A549 (cell line): Measurements from ENCODE around the gene SPSB4. TPM values are rescaled to one million over a fixed set of nuclear protein-coding genes. Genes with fewer than 3 reads are reported as not detected.
A peak's percentile ranks its signal among the peaks of the same experiment; 100 is the strongest.

ENCODE experiments used
- ATAC-seq, 2 experiments: fragments of 200-7000 bp in 1 of 2; fragments of >200 bp in 1 of 2; cut with Nextera tagmentation in 1 of 2; cut with Tn5 transposase in 1 of 2; 3 replicates each; pipeline versions ENCODE4 v1.8.0 to v1.9.1; 2018 to 2020; ENCODE audit warnings: mild to moderate bottlenecking in 1 of 2, moderate library complexity in 1 of 2
- CTCF ChIA-PET: fragments of 300-600 bp; sonication (Branson Sonifier 250); formaldehyde crosslinking; extraction: SDS; loops from one replicate; lab custom pipeline; 2021; ENCODE audit warnings: antibody characterized with exemption, inconsistent platforms; lab: Yijun Ruan, JAX
- POLR2A ChIA-PET: fragments of 350-600 bp; formaldehyde crosslinking; extraction: SDS; loops from one replicate; lab custom pipeline; 2021; ENCODE audit warnings: antibody characterized with exemption, inconsistent platforms; lab: Yijun Ruan, JAX
- DNase-seq, 2 experiments: peaks; one replicate each; pipeline versions ENCODE4 v3.0.0 to v3.0.0-alpha.2; 2011 to 2016; ENCODE audit warnings: low read depth in 1 of 2, low spot score in 1 of 2
- FAIRE-seq: peaks from 2 replicates; lab custom pipeline; 2011; peaks lifted over from hg19 to GRCh38; lab: Jason Lieb, UNC
- H3K27ac ChIP-seq, 2 experiments: fragments of >200 bp; sonication (Bioruptor Twin); formaldehyde crosslinking; 3 replicates each; pipeline ENCODE4 v1.5.1; 2016 to 2017
- H3K4me1 ChIP-seq: fragments of >200 bp; sonication (Bioruptor Twin); formaldehyde crosslinking; 3 replicates; pipeline ENCODE4 v1.6.1; 2016
- H3K4me2 ChIP-seq: fragments of >200 bp; sonication (Bioruptor Twin); formaldehyde crosslinking; 3 replicates; pipeline ENCODE4 v1.6.1; 2016
- H3K4me3 ChIP-seq: fragments of >200 bp; sonication (Bioruptor Twin); formaldehyde crosslinking; 3 replicates; pipeline ENCODE4 v1.5.1; 2016
- H3K9me3 ChIP-seq: fragments of >200 bp; sonication (Bioruptor Twin); formaldehyde crosslinking; 3 replicates; pipeline ENCODE4 v1.6.1; 2016
- ATOH8 ChIP-seq: fragments of 250-450 bp; sonication (Bioruptor Pico); IDR thresholded peaks from 2 replicates; pipeline ENCODE4 v1.5.0; 2020; ENCODE audit warnings: low read depth, mild to moderate bottlenecking, moderate library complexity
- CBX8 ChIP-seq: fragments of 200-600 bp; sonication (generic); IDR thresholded peaks from 2 replicates; pipeline ENCODE4 v1.6.1; 2016
- CHD2 ChIP-seq: fragments of 150-350 bp; IDR thresholded peaks from 2 replicates; pipeline ENCODE4 v1.6.1; 2014; ENCODE audit warnings: low read length; ENCODE audit not compliant: partially characterized antibody
- CTCF ChIP-seq: fragments of >200 bp; sonication (Bioruptor Twin); formaldehyde crosslinking; IDR thresholded peaks from 3 replicates; pipeline ENCODE4 v1.5.1; 2016
- EHF ChIP-seq: fragments of 250-450 bp; sonication (Bioruptor Pico); IDR thresholded peaks from 2 replicates; pipeline ENCODE4 v1.5.0; 2020; ENCODE audit warnings: mild to moderate bottlenecking
- ELK1 ChIP-seq: fragments of 150-350 bp; IDR thresholded peaks from 2 replicates; pipeline ENCODE4 v1.6.1; 2014; ENCODE audit warnings: low read depth, mild to moderate bottlenecking, low read length
- FOSB ChIP-seq: fragments of 250-450 bp; sonication (Bioruptor Pico); IDR thresholded peaks from 2 replicates; pipeline ENCODE4 v1.5.0; 2020; ENCODE audit warnings: mild to moderate bottlenecking, moderate library complexity
- HEYL ChIP-seq: fragments of 250-450 bp; sonication (Bioruptor Pico); IDR thresholded peaks from 2 replicates; pipeline ENCODE4 v1.8.0; 2021; ENCODE audit warnings: mild to moderate bottlenecking, moderate library complexity
- HMGXB4 ChIP-seq: fragments of 250-450 bp; sonication (Bioruptor Pico); IDR thresholded peaks from 2 replicates; pipeline ENCODE4 v1.5.0; 2021; ENCODE audit warnings: mild to moderate bottlenecking, moderate library complexity, borderline replicate concordance
- HOXA7 ChIP-seq: fragments of 250-450 bp; sonication (Bioruptor Pico); IDR thresholded peaks from 2 replicates; pipeline ENCODE4 v1.5.0; 2020; ENCODE audit warnings: mild to moderate bottlenecking, moderate library complexity
- HOXB13 ChIP-seq: fragments of 250-450 bp; sonication (Bioruptor Pico); IDR thresholded peaks from 2 replicates; pipeline ENCODE4 v1.5.0; 2020; ENCODE audit warnings: low read depth, mild to moderate bottlenecking, moderate library complexity
- HOXB5 ChIP-seq: fragments of 250-450 bp; sonication (Bioruptor Pico); IDR thresholded peaks from 2 replicates; pipeline ENCODE4 v1.5.0; 2020; ENCODE audit warnings: mild to moderate bottlenecking, moderate library complexity
- KDM1A ChIP-seq: fragments of 200-600 bp; sonication (generic); IDR thresholded peaks from 2 replicates; pipeline ENCODE4 v1.6.1; 2016; ENCODE audit warnings: low read depth, mild to moderate bottlenecking
- KDM5A ChIP-seq: fragments of 200-600 bp; sonication (generic); IDR thresholded peaks from 2 replicates; pipeline ENCODE4 v1.6.1; 2016; ENCODE audit warnings: antibody characterized with exemption, mild to moderate bottlenecking
- MAZ ChIP-seq: fragments of 150-350 bp; IDR thresholded peaks from 2 replicates; pipeline ENCODE4 v1.6.1; 2014; ENCODE audit warnings: antibody characterized with exemption, low read depth, low read length, borderline replicate concordance
- MYC ChIP-seq: IDR thresholded peaks from 2 replicates; pipeline ENCODE4 v1.6.1; 2012; ENCODE audit warnings: mild to moderate bottlenecking, inconsistent platforms, low read length, improper control_type of control experiment, borderline replicate concordance
- NR3C1 ChIP-seq: fragments of >200 bp; sonication (Bioruptor Twin); formaldehyde crosslinking; IDR thresholded peaks from 3 replicates; pipeline ENCODE4 v1.6.1; 2017
- POLR2A ChIP-seq: IDR thresholded peaks from 2 replicates; pipeline ENCODE4 v1.6.1; 2012; ENCODE audit warnings: mild to moderate bottlenecking, low read length
- POLR2AphosphoS2 ChIP-seq: conservative IDR thresholded peaks from 2 replicates; pipeline ENCODE4 v1.6.1; 2012; ENCODE audit warnings: low read length, improper control_type of control experiment, inconsistent platforms
- RAD21 ChIP-seq, 2 experiments: fragments of >200 bp in 1 of 2; sonication (Bioruptor Twin) in 1 of 2; formaldehyde crosslinking in 1 of 2; IDR thresholded peaks in 1 of 2; conservative IDR thresholded peaks in 1 of 2; 2 replicates in 1 of 2; 3 replicates in 1 of 2; pipeline ENCODE4 v1.6.1; 2012 to 2018; ENCODE audit warnings: inconsistent platforms in 1 of 2
- RCOR1 ChIP-seq: fragments of 150-350 bp; IDR thresholded peaks from 2 replicates; pipeline ENCODE4 v1.6.1; 2014; ENCODE audit warnings: antibody characterized with exemption, low read length, low read depth
- REST ChIP-seq: fragments of 200-600 bp; sonication (generic); IDR thresholded peaks from 2 replicates; pipeline ENCODE4 v1.6.1; 2016; ENCODE audit warnings: antibody characterized with exemption, mild to moderate bottlenecking, moderate library complexity
- SMC3 ChIP-seq: fragments of >200 bp; sonication (Bioruptor Twin); formaldehyde crosslinking; IDR thresholded peaks from 3 replicates; pipeline ENCODE4 v1.6.1; 2018; ENCODE audit warnings: inconsistent platforms
- ZFP36 ChIP-seq: fragments of 450-650 bp; IDR thresholded peaks from 2 replicates; pipeline ENCODE4 v1.6.1; 2014; ENCODE audit warnings: borderline replicate concordance; ENCODE audit not compliant: partially characterized antibody
- WGBS: methylation state at CpG from one replicate; pipeline ENCODE4 v1.1.6; 2017; ENCODE audit errors: missing lambda C conversion rate; 5-methylcytosine and 5-hydroxymethylcytosine counted together
- polyA plus RNA-seq, 4 experiments: library from polyadenylated mRNA; depleted of rRNA in 3 of 4; stranded (reverse); fragments of >200 nt; fragmentation: RNase III in 1 of 4; extraction: RNeasy Plus Mini Kit Qiagen cat#74134 plus additional on column Dnase treatment in 1 of 4; gene quantifications; 2 replicates in 3 of 4; 3 replicates in 1 of 4; pipeline ENCODE4 v1.2.3, GENCODE V29; 2011 to 2017

Gene SPSB4
- polyA plus RNA-seq, 2 of the 4 experiments (the other 2 are of a cell fraction): 0.03 to 0.04 TPM

- DNase-seq (peak; percentile 41 to 76), FAIRE-seq (peak; percentile 70), ATAC-seq (peak; percentile 78 to 86; a peak in 5 of 6 replicates)
- no peaks in the 10 kb centered on the region for H3K4me1 ChIP-seq
- TF ChIP-seq HOXB5 (CRISPR knock-in tag) (no peak), SMC3 (peak; percentile 61), RAD21 (conservative IDR thresholded peaks at IDR 0.05 in 1 of 2, IDR thresholded peaks at IDR 0.05 in 1 of 2) (peak; percentile 46 to 58; a peak in 4 of 5 replicates), MAZ (no peak), CTCF (peak; percentile 66)
- no peak overlapping the region for H3K4me3 ChIP-seq
- WGBS: 10% methylated on average over 7 of the region's 7 CpGs
- no peaks in the 10 kb centered on the region for H3K9me3 ChIP-seq
- POLR2A ChIA-PET: no interaction called here
- H3K4me2 ChIP-seq: no peak overlapping the region
- no peak overlapping the region for H3K27ac ChIP-seq
- CTCF ChIA-PET: interaction anchor here (0.7 to 2.2 kb wide), 17 partner anchors 8 to 207 kb away, joined by 3 to 11 read pairs (median 3); partner anchors contain the start of genes PXYLP1 and SPSB4
Observed at GRCh38 chr3:141105828-141106628, 54.9 kb downstream of the SPSB4 start.

GRCh38 chr3:141106842-141107241 lies 55.7 kb downstream of the SPSB4 start:
- FAIRE-seq: no peak
- H3K4me3 ChIP-seq: no peak overlapping the region

More at GRCh38 chr3:141106842-141107241, 55.7 kb downstream of the SPSB4 start:
- no peak overlapping the region for H3K27ac ChIP-seq
- 69% methylated on average over 1 of the region's 2 CpGs for WGBS
- TF ChIP-seq CHD2 (no peak), MYC (no peak), NR3C1 (no peak), POLR2AphosphoS2 (no peak), HEYL (no peak), KDM5A (no peak), CBX8 (no peak), ATOH8 (CRISPR knock-in tag) (no peak), REST (no peak), POLR2A (no peak), RCOR1 (no peak), EHF (CRISPR knock-in tag) (no peak), FOSB (CRISPR knock-in tag) (no peak), ELK1 (no peak), HOXA7 (CRISPR knock-in tag) (no peak), KDM1A (no peak), ZFP36 (no peak), HMGXB4 (no peak), HOXB13 (CRISPR knock-in tag) (no peak), MAZ (no peak)
- no peaks in the 10 kb centered on the region for H3K4me1 ChIP-seq
- ATAC-seq (no peak), DNase-seq (no peak)
- CTCF ChIA-PET: interaction anchor here (1.3 to 1.8 kb wide), 2 partner anchors 20 to 32 kb away, joined by 3 to 8 read pairs; no protein-coding TSS in a partner anchor
- POLR2A ChIA-PET: no interaction called here
- no peaks in the 10 kb centered on the region for H3K9me3 ChIP-seq
- no peak overlapping the region for H3K4me2 ChIP-seq
